Colonic mucosa (tissue), 4 donors: ENCODE measurements around the gene FHIT. TPM values are rescaled to one million over a fixed set of nuclear protein-coding genes. Genes with fewer than 3 reads are reported as not detected.

Source experiments
- DNase-seq: peaks from one replicate; pipeline ENCODE4 v3.0.0-alpha.2; 2020
- H3K27ac ChIP-seq: fragments of 200-600 bp; one replicate; pipeline ENCODE4 v1.8.0; 2021
- H3K27me3 ChIP-seq: fragments of 200-600 bp; one replicate; pipeline ENCODE4 v1.8.0; 2021
- H3K36me3 ChIP-seq: fragments of 200-600 bp; one replicate; pipeline ENCODE4 v1.8.0; 2021
- H3K4me1 ChIP-seq: fragments of 200-600 bp; one replicate; pipeline ENCODE4 v1.8.0; 2021; ENCODE audit warnings: mild to moderate bottlenecking
- H3K4me3 ChIP-seq: fragments of 200-600 bp; one replicate; pipeline ENCODE4 v1.8.0; 2021
- H3K9ac ChIP-seq, 2 donors: one replicate each; pipeline ENCODE4 v1.7.0; 2013; ENCODE audit warnings: control low read depth in 2 of 2, low read depth in 2 of 2, low read length in 2 of 2
- H3K9me3 ChIP-seq: fragments of 200-600 bp; one replicate; pipeline ENCODE4 v1.8.0; 2021
- CTCF ChIP-seq: fragments of 200-600 bp; IDR thresholded peaks from one replicate; pipeline ENCODE4 v1.8.0; 2022; ENCODE audit warnings: antibody characterized with exemption, mild to moderate bottlenecking
- intact Hi-C: fragments of 100-400 bp; cut with DNase I; formaldehyde crosslinking; loops from one replicate; pipeline ENCODE4 v1.14.1; 2022
- total RNA-seq, 2 donors: library from RNA; stranded (reverse); fragmentation: NEBNext Ultra II Directional in 1 of 2; extraction: Animal tissue kit (Norgen Biotek cat#: 25700) in 1 of 2; gene quantifications; one replicate each; pipeline ENCODE4 v1.2.1, GENCODE V29; 2021
- donor health status: healthy.
- donor health status: DM: no; HTN: no; CAD: no.
- donor health status: DM: no; HTN: no; CAD: no.

The FHIT gene
- total RNA-seq, 2 donors from 2014 or later = 7.7 to 9.4 TPM

GRCh38 chr3:60841355-60841754 lies 409.9 kb downstream of the FHIT start:
- Histone ChIP-seq H3K27ac (no peak overlapping the region), H3K9ac (no peak overlapping the region), H3K4me3 (no peak overlapping the region), H3K27me3 (no peaks in the 10 kb centered on the region), H3K4me1 (no peaks in the 10 kb centered on the region), H3K9me3 (no peaks in the 10 kb centered on the region), H3K36me3 (no peaks in the 10 kb centered on the region)
- intact Hi-C loops = no loop called here
- no peak for TF ChIP-seq CTCF
- DNase-seq = no peak

GRCh38 chr3:60839246-60839645 lies 412.0 kb downstream of the FHIT start:
- H3K27me3 ChIP-seq = no peaks in the 10 kb centered on the region
- no peak overlapping the region for H3K4me3 ChIP-seq
- no peak for DNase-seq
- no peak for TF ChIP-seq CTCF
- no peak overlapping the region for H3K27ac ChIP-seq
- H3K9ac ChIP-seq = no peak overlapping the region
- H3K36me3 ChIP-seq = no peaks in the 10 kb centered on the region
- intact Hi-C loops = no loop called here
- H3K4me1 ChIP-seq = no peaks in the 10 kb centered on the region
- H3K9me3 ChIP-seq = no peaks in the 10 kb centered on the region

- Histone ChIP-seq H3K9me3 (no peaks in the 10 kb centered on the region), H3K4me1 (no peaks in the 10 kb centered on the region), H3K36me3 (no peaks in the 10 kb centered on the region), H3K4me3 (no peak overlapping the region), H3K9ac (no peak overlapping the region), H3K27ac (no peak overlapping the region), H3K27me3 (no peaks in the 10 kb centered on the region)
- intact Hi-C loops = no loop called here
- no peak for TF ChIP-seq CTCF
- DNase-seq = no peak
Measured at GRCh38 chr3:60835796-60836195, 415.5 kb downstream of the FHIT start.

GRCh38 chr3:60829058-60829457 lies 422.2 kb downstream of the FHIT start:
- no peak for DNase-seq
- no peaks in the 10 kb centered on the region for H3K9me3 ChIP-seq
- no peaks in the 10 kb centered on the region for H3K4me1 ChIP-seq
- no peaks in the 10 kb centered on the region for H3K36me3 ChIP-seq
- no peak overlapping the region for H3K27ac ChIP-seq
- intact Hi-C loops = no loop called here
- no peak overlapping the region for H3K9ac ChIP-seq
- no peaks in the 10 kb centered on the region for H3K27me3 ChIP-seq
- TF ChIP-seq CTCF = no peak
- no peak overlapping the region for H3K4me3 ChIP-seq

- H3K4me3 ChIP-seq = no peak overlapping the region
- H3K9me3 ChIP-seq = no peaks in the 10 kb centered on the region
- no peak overlapping the region for H3K27ac ChIP-seq
- DNase-seq = no peak
- intact Hi-C loops = no loop called here
- H3K27me3 ChIP-seq = no peaks in the 10 kb centered on the region
- no peaks in the 10 kb centered on the region for H3K4me1 ChIP-seq
- H3K9ac ChIP-seq = no peak overlapping the region
- no peaks in the 10 kb centered on the region for H3K36me3 ChIP-seq
- TF ChIP-seq CTCF = no peak
Measured at GRCh38 chr3:60827666-60828065, 423.6 kb downstream of the FHIT start.

- H3K4me1 ChIP-seq = no peaks in the 10 kb centered on the region
- no peak for TF ChIP-seq CTCF
- DNase-seq = no peak
- no peak overlapping the region for H3K9ac ChIP-seq
- H3K36me3 ChIP-seq = no peaks in the 10 kb centered on the region
- intact Hi-C loops = no loop called here
- H3K27ac ChIP-seq = no peak overlapping the region
- H3K27me3 ChIP-seq = no peaks in the 10 kb centered on the region
- H3K4me3 ChIP-seq = no peak overlapping the region
- no peaks in the 10 kb centered on the region for H3K9me3 ChIP-seq
Measured at GRCh38 chr3:60826511-60826910, 424.7 kb downstream of the FHIT start.
